BJ (cell line): ENCODE data around the gene HS2ST1. TPM values are rescaled to one million over a fixed set of nuclear protein-coding genes. Genes with fewer than 3 reads are reported as not detected.

Experiments
- CTCF ChIA-PET: fragments of 350-600 bp; formaldehyde crosslinking; extraction: SDS; loops from one replicate; lab custom pipeline; 2021; ENCODE audit warnings: antibody characterized with exemption, inconsistent platforms; lab: Yijun Ruan, JAX
- POLR2A ChIA-PET: fragments of 300-600 bp; sonication (Branson Sonifier 250); formaldehyde crosslinking; extraction: SDS; loops from one replicate; lab custom pipeline; 2021; ENCODE audit warnings: antibody characterized with exemption; lab: Charles Lee
- DNase-seq: peaks from one replicate; pipeline ENCODE4 v3.0.0-alpha.2; 2011; ENCODE audit warnings: low read depth
- H3K27me3 ChIP-seq: 2 replicates; pipeline ENCODE4 v1.6.0; 2011; ENCODE audit warnings: low read length; ENCODE audit not compliant: control insufficient read depth, insufficient read depth
- H3K36me3 ChIP-seq: 2 replicates; pipeline ENCODE4 v1.5.1; 2011; ENCODE audit warnings: low read length; ENCODE audit not compliant: control insufficient read depth, insufficient read depth
- H3K4me3 ChIP-seq: 2 replicates; pipeline ENCODE4 v1.5.1; 2011; ENCODE audit warnings: low read depth, mild to moderate bottlenecking, control low read depth, low read length
- CTCF ChIP-seq: IDR thresholded peaks from 2 replicates; pipeline ENCODE4 v1.5.1; 2011; ENCODE audit warnings: low read depth, mild to moderate bottlenecking, control low read depth, inconsistent platforms, low read length, moderate library complexity; ENCODE audit not compliant: insufficient read depth
- polyA plus RNA-seq: library from polyadenylated mRNA; depleted of rRNA; stranded (reverse); fragments of >200 nt; gene quantifications from 2 replicates; pipeline ENCODE4 v1.2.3, GENCODE V29; 2011

Gene HS2ST1
- polyA plus RNA-seq, 1 experiment, result 5.3 TPM

DNA sequence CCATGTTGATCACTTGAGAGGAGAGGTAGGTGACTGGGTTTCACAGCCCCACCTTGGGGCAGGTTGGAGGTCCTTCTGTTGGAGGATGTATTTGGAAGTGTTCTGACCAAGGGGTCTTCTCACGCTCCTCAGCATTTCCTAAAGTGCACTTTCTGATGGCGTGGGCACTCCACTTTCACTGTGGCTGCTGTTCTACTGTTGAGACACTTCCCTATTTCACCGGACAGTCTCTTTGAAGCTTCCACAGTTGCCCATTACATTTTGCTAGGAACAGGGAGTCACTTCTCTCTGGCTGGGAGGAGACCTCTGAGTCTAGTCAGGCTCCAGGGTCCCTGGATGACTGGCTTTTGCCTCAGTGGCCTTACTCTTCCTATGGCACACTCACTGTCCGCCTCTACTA lies 234.2 kb downstream of the HS2ST1 start:
- no peak for TF ChIP-seq CTCF
- ChIA-PET CTCF (interaction anchor here (0.9 to 1.6 kb wide), 4 partner anchors 16 to 144 kb away, joined by 3 to 5 read pairs (median 4); no protein-coding TSS in a partner anchor), POLR2A (no interaction called here)
- no peak for DNase-seq
- Histone ChIP-seq H3K27me3 (no peaks in the 10 kb centered on the region), H3K36me3 (no peaks in the 10 kb centered on the region), H3K4me3 (no peak overlapping the region)

- POLR2A ChIA-PET, result interaction anchor here (0.7 kb wide), 1 partner anchor 10 kb away, joined by 6 read pairs; no protein-coding TSS in a partner anchor
- CTCF ChIA-PET, result interaction anchor here (0.6 to 1.6 kb wide), 9 partner anchors 11 to 721 kb away, joined by 3 to 5 read pairs (median 3); partner anchors contain the start of gene SH3GLB1
- no peak for TF ChIP-seq CTCF
- no peaks in the 10 kb centered on the region for H3K36me3 ChIP-seq
- no peak overlapping the region for H3K4me3 ChIP-seq
- peaks cover 2% of the 10 kb centered on the region for H3K27me3 ChIP-seq
- peak; percentile 59 for DNase-seq
Observed at GRCh38 chr1:87149241-87150041, 235.0 kb downstream of the HS2ST1 start.

- CTCF ChIA-PET, result interaction anchor here (0.6 to 1.6 kb wide), 10 partner anchors 10 to 722 kb away, joined by 3 to 5 read pairs (median 3); partner anchors contain the start of gene SH3GLB1
Observed at GRCh38 chr1:87150143-87150542, 235.7 kb downstream of the HS2ST1 start.

GRCh38 chr1:87151500-87152421 lies 237.3 kb downstream of the HS2ST1 start:
- DNase-seq, result no peak
- ChIA-PET POLR2A (no interaction called here), CTCF (no interaction called here)
- H3K36me3 ChIP-seq, result no peaks in the 10 kb centered on the region
- H3K4me3 ChIP-seq, result no peak overlapping the region
- TF ChIP-seq CTCF, result no peak
- H3K27me3 ChIP-seq, result peaks cover 2% of the 10 kb centered on the region

More at GRCh38 chr1:87150143-87150542, 235.7 kb downstream of the HS2ST1 start:
- TF ChIP-seq CTCF, result no peak
- POLR2A ChIA-PET, result interaction anchor here (0.7 kb wide), 1 partner anchor 10 kb away, joined by 6 read pairs; no protein-coding TSS in a partner anchor
- H3K36me3 ChIP-seq, result no peaks in the 10 kb centered on the region
- H3K4me3 ChIP-seq, result no peak overlapping the region
- peaks cover 2% of the 10 kb centered on the region for H3K27me3 ChIP-seq
- DNase-seq, result no peak

- no peak for TF ChIP-seq CTCF
- Histone ChIP-seq H3K4me3 (no peak overlapping the region), H3K36me3 (no peaks in the 10 kb centered on the region), H3K27me3 (peaks cover 6% of the 10 kb centered on the region)
- no peak for DNase-seq
- ChIA-PET CTCF (interaction anchor here (0.6 kb wide), 2 partner anchors 17 to 24 kb away, joined by 3 read pairs; no protein-coding TSS in a partner anchor), POLR2A (no interaction called here)
Observed at GRCh38 chr1:87154384-87154783, 239.9 kb downstream of the HS2ST1 start.
